HCT116 (cell line): ENCODE data around the gene FBLN7. TPM values are rescaled to one million over a fixed set of nuclear protein-coding genes. Genes with fewer than 3 reads are reported as not detected.

Experiments used
- ATAC-seq: fragments of 200-7000 bp; cut with Tn5 transposase; 2 replicates; pipeline ENCODE4 v1.9.1; 2020; ENCODE audit warnings: mild to moderate bottlenecking, moderate library complexity
- BruUV-seq: library from RNA; stranded (reverse); fragments of 400-500 nt; replicated peaks from 2 replicates; lab custom pipeline; 2021; lab: Mats Ljungman, UMichigan
- CTCF ChIA-PET: fragments of 300-600 bp; sonication (Branson Sonifier 250); formaldehyde crosslinking; loops from one replicate; lab custom pipeline; 2021; ENCODE audit warnings: antibody characterized with exemption; lab: Charles Lee
- POLR2A ChIA-PET: fragments of 300-600, 350-600 bp; sonication (Branson Sonifier 250); formaldehyde crosslinking; loops from one replicate; lab custom pipeline; 2021; ENCODE audit warnings: antibody characterized with exemption; lab: Charles Lee
- RAD21 ChIA-PET, 2 experiments: fragments of 300-600 bp; sonication (Branson Sonifier 250); formaldehyde crosslinking; loops; one replicate each; lab custom pipeline; 2023; ENCODE audit warnings: low total read pairs in 2 of 2; ENCODE audit not compliant: uncharacterized antibody in 2 of 2, unreplicated experiment in 2 of 2, low non-redundant PET in 1 of 2; lab: Charles Lee
- DNase-seq: peaks from one replicate; pipeline ENCODE4 v3.0.0-alpha.2; 2010; ENCODE audit warnings: low read depth, low spot score
- H2AFZ ChIP-seq: fragments of 200-600 bp; shearing (Covaris generic), sonication (generic); 2 replicates; pipeline ENCODE4 v1.6.1; 2017; ENCODE audit warnings: low read depth, mixed run types, mixed read lengths, antibody characterized with exemption, low read length; ENCODE audit not compliant: poor library complexity, severe bottlenecking
- H3K27ac ChIP-seq: 2 replicates; pipeline ENCODE4 v1.5.1; 2012; ENCODE audit warnings: low read depth, low read length
- H3K27me3 ChIP-seq: fragments of 200-600 bp; sonication (generic); 2 replicates; pipeline ENCODE4 v1.6.1; 2016; ENCODE audit warnings: mixed run types, low read length, mixed read lengths; ENCODE audit not compliant: insufficient read depth
- H3K36me3 ChIP-seq, 2 experiments: fragments of 200-500 bp in 1 of 2; fragments of 200-600 bp in 1 of 2; sonication (Bioruptor generic) in 1 of 2; sonication (generic) in 1 of 2; 2 replicates each; pipeline versions ENCODE4 v1.5.1 to v1.6.1; 2014 to 2016; ENCODE audit warnings: low read length in 2 of 2, inconsistent platforms in 1 of 2, mixed read lengths in 1 of 2, mixed run types in 1 of 2; ENCODE audit not compliant: insufficient read depth in 2 of 2, control insufficient read depth in 1 of 2
- H3K4me1 ChIP-seq, 2 experiments: fragments of 200-600 bp in 1 of 2; sonication (generic) in 1 of 2; 2 replicates each; pipeline versions ENCODE4 v1.5.1 to v1.6.1; 2012 to 2017; ENCODE audit warnings: low read length in 2 of 2, inconsistent platforms in 1 of 2, mild to moderate bottlenecking in 1 of 2, mixed read lengths in 1 of 2, mixed run types in 1 of 2, moderate library complexity in 1 of 2; ENCODE audit not compliant: insufficient read depth in 2 of 2, control insufficient read depth in 1 of 2
- H3K4me2 ChIP-seq: fragments of 200-600 bp; sonication (generic); 2 replicates; pipeline ENCODE4 v1.6.1; 2017; ENCODE audit warnings: mixed run types, low read length, mixed read lengths
- H3K4me3 ChIP-seq, 2 experiments: fragments of 200-600 bp in 1 of 2; sonication (generic) in 1 of 2; replicated peaks in 1 of 2; 2 replicates each; pipeline ENCODE4 v1.5.1; 2011 to 2016; ENCODE audit warnings: low read length in 2 of 2, control low read depth in 1 of 2, low read depth in 1 of 2, mild to moderate bottlenecking in 1 of 2, mixed read lengths in 1 of 2, mixed run types in 1 of 2
- H3K79me2 ChIP-seq: fragments of 200-600 bp; sonication (generic); 2 replicates; pipeline ENCODE4 v1.6.1; 2017; ENCODE audit warnings: mild to moderate bottlenecking, mixed run types, low read length, moderate library complexity, mixed read lengths; ENCODE audit not compliant: insufficient read depth
- H3K9ac ChIP-seq: fragments of 200-600 bp; sonication (generic); 2 replicates; pipeline ENCODE4 v1.6.1; 2016; ENCODE audit warnings: low read length, mixed read lengths
- H3K9me2 ChIP-seq: fragments of 200-600 bp; sonication (generic), shearing (Covaris generic); 2 replicates; pipeline ENCODE4 v1.6.1; 2017; ENCODE audit warnings: mixed run types, mild to moderate bottlenecking, moderate library complexity; ENCODE audit not compliant: insufficient read depth
- H3K9me3 ChIP-seq, 2 experiments: fragments of 200-500 bp in 1 of 2; fragments of 200-600 bp in 1 of 2; sonication (Bioruptor generic) in 1 of 2; sonication (generic) in 1 of 2; 2 replicates each; pipeline ENCODE4 v1.6.1; 2014 to 2017; ENCODE audit warnings: low read length in 2 of 2, mixed read lengths in 2 of 2, inconsistent platforms in 1 of 2, low read depth in 1 of 2, mild to moderate bottlenecking in 1 of 2, mixed run types in 1 of 2, moderate library complexity in 1 of 2; ENCODE audit not compliant: control insufficient read depth in 1 of 2, insufficient read depth in 1 of 2
- H4K20me1 ChIP-seq: fragments of 200-600 bp; sonication (generic), shearing (Covaris generic); 2 replicates; pipeline ENCODE4 v1.6.1; 2017; ENCODE audit warnings: mixed run types, mild to moderate bottlenecking, moderate library complexity; ENCODE audit not compliant: insufficient read depth
- CBX3 ChIP-seq: IDR thresholded peaks from 2 replicates; pipeline ENCODE4 v1.6.1; 2012; ENCODE audit warnings: low read depth
- CTCF ChIP-seq, 3 experiments: fragments of 200-600 bp in 1 of 3; sonication (generic) in 1 of 3; IDR thresholded peaks in 2 of 3; conservative IDR thresholded peaks in 1 of 3; 2 replicates each; pipeline ENCODE4 v1.5.1; 2012 to 2017; ENCODE audit warnings: low read depth in 2 of 3, low read length in 2 of 3, antibody characterized with exemption in 1 of 3, borderline replicate concordance in 1 of 3, control low read depth in 1 of 3, mild to moderate bottlenecking in 1 of 3, mixed read lengths in 1 of 3, mixed run types in 1 of 3, moderate library complexity in 1 of 3; ENCODE audit not compliant: insufficient read depth in 1 of 3
- EGR1 ChIP-seq: IDR thresholded peaks from 2 replicates; pipeline ENCODE4 v1.6.1; 2012; ENCODE audit warnings: low read depth
- EZH2 ChIP-seq: fragments of 200-600 bp; sonication (generic); IDR thresholded peaks from 2 replicates; pipeline ENCODE4 v1.6.1; 2017; ENCODE audit warnings: antibody characterized with exemption, mixed run types
- EZH2phosphoT487 ChIP-seq: fragments of 200-600 bp; IDR thresholded peaks from 2 replicates; pipeline ENCODE4 v1.6.1; 2018; ENCODE audit warnings: antibody characterized with exemption, borderline replicate concordance
- FOSL1 ChIP-seq: IDR thresholded peaks from 2 replicates; pipeline ENCODE4 v1.6.1; 2012; ENCODE audit warnings: low read depth
- POLR2AphosphoS5 ChIP-seq: IDR thresholded peaks from 2 replicates; pipeline ENCODE4 v1.6.1; 2011; ENCODE audit warnings: mild to moderate bottlenecking, low read depth, low read length, moderate library complexity
- SP1 ChIP-seq: IDR thresholded peaks from 2 replicates; pipeline ENCODE4 v1.6.1; 2012; ENCODE audit warnings: low read depth
- TCF7L2 ChIP-seq: IDR thresholded peaks from 2 replicates; pipeline ENCODE4 v1.7.0; 2011; ENCODE audit warnings: borderline replicate concordance, inconsistent platforms; ENCODE audit not compliant: insufficient read depth, insufficient read length; ENCODE audit errors: extremely low read depth
- YY1 ChIP-seq: IDR thresholded peaks from 2 replicates; pipeline ENCODE4 v1.6.1; 2011; ENCODE audit warnings: low read length, low read depth, moderate library complexity, mild to moderate bottlenecking; ENCODE audit not compliant: insufficient replicate concordance; ENCODE audit errors: extremely low read depth
- ZFX ChIP-seq: fragments of 450-650 bp; IDR thresholded peaks from 2 replicates; pipeline ENCODE4 v1.6.1; 2017
- intact Hi-C: fragments of 100-400 bp; cut with micrococcal nuclease; formaldehyde crosslinking; loops from 2 replicates; pipeline ENCODE4 v1.10.0; 2022
- total RNA-seq: library from RNA; stranded (reverse); gene quantifications from one replicate; pipeline ENCODE4 v1.2.1, GENCODE V29; 2021; ENCODE audit not compliant: unreplicated experiment

The FBLN7 gene
- total RNA-seq, 1 experiment from 2014 or later: 0.34 TPM

- H3K9ac ChIP-seq: no peak overlapping the region
- H3K4me1 ChIP-seq: no peaks in the 10 kb centered on the region
- CTCF ChIA-PET: interaction anchor here (1.1 kb wide), 1 partner anchor 11 kb away, joined by 3 read pairs; no protein-coding TSS in a partner anchor
- intact Hi-C loops: no loop called here
- no peaks in the 10 kb centered on the region; a peak in 1 of 4 replicates for H3K9me3 ChIP-seq
- no peak overlapping the region for H2AFZ ChIP-seq
- no peak overlapping the region for H3K27ac ChIP-seq
- POLR2A ChIA-PET: no interaction called here
- DNase-seq (no peak), ATAC-seq (no peak)
- no peaks in the 10 kb centered on the region for H3K79me2 ChIP-seq
- no TSS peak for BruUV-seq
- no peaks in the 10 kb centered on the region for H3K9me2 ChIP-seq
- TF ChIP-seq CBX3 (no peak), EZH2phosphoT487 (no peak), EGR1 (no peak), YY1 (no peak), FOSL1 (no peak), POLR2AphosphoS5 (no peak), SP1 (no peak), CTCF (IDR thresholded peaks at IDR 0.05 in 2 of 3, conservative IDR thresholded peaks at IDR 0.05 in 1 of 3; ENCODE audit: borderline replicate concordance in 1 of 3, insufficient read depth in 1 of 3, low read depth in 2 of 3, low read length in 2 of 3) (no peak), EZH2 (no peak), ZFX (no peak), TCF7L2 (no peak)
- RAD21 ChIA-PET: no interaction called here
- H4K20me1 ChIP-seq: no peaks in the 10 kb centered on the region
- no peak overlapping the region for H3K4me2 ChIP-seq
- no peaks in the 10 kb centered on the region for H3K27me3 ChIP-seq
- H3K4me3 ChIP-seq: no peak overlapping the region
- H3K36me3 ChIP-seq: no peaks in the 10 kb centered on the region
These were observed 9.1 kb upstream of the FBLN7 start for GRCh38 chr2:112129060-112129459.
